HG03457 (cell line): ENCODE measurements around the gene MOXD1.

ENCODE experiments used
- ATAC-seq: cut with Tn5 transposase; IDR thresholded peaks from one replicate; pipeline ENCODE4 v1.9.1; 2021; ENCODE audit warnings: moderate number of reproducible peaks; ENCODE audit not compliant: unreplicated experiment

The MOXD1 gene

DNA sequence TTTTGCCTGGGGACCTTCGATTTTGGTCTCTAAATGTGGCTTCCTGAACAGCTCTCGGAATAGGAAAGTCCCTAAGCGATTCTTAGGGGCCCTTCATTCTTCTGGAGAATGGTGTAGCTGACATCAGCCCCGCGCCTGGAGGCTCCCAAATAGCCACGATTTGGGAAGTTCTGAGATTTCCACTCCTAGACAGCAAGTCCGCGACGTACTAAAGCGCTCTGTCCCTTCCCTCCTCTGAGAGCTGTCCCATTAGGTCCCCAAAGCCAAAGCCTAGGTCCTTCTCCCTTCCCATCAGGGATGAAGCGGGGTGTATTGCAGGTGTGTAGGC, 756 bp downstream of the MOXD1 start:
- no peak for ATAC-seq

DNA sequence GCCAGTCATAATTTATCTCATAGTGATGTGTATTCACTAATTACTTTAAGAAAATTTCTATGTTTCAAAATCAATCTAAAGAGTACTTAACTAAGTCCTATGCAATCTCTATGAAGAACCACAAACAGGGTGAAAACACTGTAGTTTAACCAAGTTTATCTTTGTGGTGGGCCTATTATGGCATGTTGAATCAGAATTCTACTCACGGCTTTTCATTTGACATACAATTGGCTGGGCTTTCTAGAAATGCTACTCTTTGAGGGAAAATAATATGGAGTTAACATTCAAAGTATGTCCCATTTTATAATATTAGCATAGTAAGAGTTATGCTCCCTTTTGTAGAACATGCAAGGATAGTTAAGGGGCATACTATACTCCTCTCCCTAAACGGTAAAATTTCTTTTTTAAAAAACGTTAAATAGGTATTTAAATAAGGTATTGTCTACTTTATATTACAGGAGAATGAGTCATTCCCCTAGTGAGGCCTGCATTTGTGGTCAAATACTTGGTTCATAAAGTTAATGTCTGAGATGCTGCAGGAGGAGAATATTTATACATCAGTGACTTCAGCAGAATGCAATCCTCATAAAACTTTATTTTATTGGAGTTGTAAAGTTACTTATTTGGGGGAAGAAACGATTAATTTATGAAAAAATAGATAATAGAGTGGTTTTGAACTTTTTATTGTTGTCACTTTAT, 1.8 kb downstream of the MOXD1 start:
- ATAC-seq, result no peak

DNA sequence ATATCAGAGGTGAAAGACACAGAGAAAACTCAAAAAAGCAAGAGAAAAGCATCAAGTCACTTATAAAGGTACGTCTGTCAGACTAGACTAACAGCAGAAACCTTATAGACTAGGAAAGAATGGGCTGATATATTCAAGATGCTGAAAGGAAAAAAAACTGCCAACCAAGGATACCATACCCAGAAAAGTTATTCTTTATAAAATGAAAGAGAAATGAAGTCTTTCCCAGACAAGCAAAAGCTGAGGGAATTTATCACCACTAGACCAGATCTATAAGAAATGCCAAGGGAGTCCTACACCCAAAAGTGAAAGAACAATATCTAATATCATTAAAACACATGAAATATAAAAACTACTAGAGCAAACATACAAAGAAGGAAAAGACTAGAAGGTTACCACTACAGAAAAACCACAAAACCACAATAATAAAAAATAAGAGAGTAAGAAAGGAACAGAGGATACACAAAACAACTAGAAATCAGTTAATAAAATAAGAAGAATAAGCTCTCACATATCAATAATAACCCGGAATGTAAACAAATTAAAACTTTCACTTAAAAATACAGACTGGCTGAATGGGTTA, 6.2 kb downstream of the MOXD1 start:
- no peak for ATAC-seq

DNA sequence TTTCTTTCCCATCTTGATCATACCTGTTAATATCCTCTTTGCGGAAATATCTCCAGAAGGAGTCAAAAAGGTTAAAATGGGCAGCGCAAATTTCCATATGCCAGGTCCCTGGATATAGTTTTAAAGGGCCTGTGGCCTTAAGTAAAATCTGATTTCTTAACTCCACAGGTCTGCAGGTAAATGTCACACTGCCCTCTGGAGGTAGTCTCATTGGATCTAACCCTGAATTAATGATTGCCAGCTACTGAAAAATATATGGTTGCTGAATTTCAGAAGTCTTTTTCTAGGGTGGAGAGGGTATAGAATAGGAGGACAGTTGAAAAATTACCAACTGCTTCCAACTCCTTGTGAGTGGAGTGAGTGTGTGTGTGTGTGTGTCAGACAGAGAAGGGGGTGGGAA, 8.5 kb downstream of the MOXD1 start:
- ATAC-seq, result no peak

DNA sequence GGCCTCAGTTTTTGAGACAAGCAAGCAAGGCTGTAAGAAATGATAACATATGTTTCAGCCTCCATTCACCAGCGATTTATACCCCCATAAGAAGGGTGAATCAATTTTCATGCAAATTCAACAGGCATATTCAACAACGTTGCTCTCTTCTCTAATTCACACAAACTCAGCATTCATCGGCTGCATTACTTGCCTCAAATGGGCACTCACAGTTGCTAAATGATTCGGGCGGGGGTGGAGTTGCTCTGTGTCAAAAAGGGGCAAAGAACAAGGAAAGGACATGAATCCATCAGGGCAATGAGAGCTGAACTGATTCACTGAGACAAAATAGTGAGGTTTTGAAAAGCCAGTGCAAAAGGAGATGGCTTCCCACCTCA, 9.0 kb downstream of the MOXD1 start:
- no peak for ATAC-seq

DNA sequence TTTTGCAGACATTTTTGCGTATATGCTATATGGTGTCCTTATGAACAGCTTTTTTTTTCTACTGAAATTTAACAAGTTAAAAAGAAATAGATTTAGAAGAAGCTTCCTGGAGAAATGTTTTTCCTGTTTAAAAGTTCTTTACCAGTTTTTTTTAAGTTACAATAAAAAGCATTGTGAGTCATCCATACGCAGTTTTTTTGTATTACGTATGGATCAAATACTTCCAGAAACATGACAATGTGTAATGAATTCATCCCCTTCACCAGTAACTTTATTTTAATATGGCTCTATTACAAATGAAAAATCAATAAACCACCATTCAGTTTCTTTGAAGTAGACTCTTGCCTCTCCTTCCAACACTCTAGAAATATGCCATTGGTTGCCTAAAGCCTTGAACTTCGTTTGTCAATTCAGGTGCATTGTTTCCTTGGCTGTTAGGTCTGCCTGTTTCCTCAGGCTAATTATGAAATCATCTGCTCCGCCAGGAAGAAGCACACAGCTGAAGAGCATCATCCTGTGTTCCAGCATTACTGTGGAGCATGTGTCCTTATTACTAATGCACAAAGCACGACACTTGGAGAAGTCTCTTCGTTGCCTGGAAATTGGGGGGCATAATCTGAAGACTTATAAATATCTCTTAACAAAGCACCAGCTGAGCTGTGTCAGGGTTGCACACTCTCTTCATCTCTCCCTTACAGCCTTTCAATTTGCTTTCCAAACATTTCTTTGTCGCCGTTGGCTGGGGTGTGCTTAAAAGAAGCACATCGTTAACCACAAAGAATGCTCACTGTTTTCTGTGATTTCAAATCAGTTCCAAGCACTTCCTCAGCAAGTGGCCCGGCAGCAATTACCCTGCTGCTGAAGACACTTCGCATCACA, 9.6 kb downstream of the MOXD1 start:
- ATAC-seq, result no peak

DNA sequence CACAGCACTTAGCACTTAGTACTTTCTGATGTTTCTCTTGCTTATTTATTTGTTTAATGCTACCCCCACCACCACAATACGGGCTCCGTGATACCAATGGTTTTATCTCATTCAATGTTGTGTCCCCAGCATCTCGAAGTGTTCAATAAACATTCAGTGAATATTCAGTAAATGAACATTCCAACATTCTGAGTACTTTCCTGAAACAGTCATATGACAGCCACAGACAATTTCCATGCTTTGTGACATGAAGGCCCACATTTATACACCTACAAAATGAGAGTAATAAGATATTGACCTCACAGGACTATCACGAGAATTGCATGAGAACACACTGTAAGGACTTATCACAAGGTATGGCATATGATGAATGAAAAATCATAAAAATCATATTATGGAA, 10.8 kb downstream of the MOXD1 start:
- ATAC-seq, result no peak

DNA sequence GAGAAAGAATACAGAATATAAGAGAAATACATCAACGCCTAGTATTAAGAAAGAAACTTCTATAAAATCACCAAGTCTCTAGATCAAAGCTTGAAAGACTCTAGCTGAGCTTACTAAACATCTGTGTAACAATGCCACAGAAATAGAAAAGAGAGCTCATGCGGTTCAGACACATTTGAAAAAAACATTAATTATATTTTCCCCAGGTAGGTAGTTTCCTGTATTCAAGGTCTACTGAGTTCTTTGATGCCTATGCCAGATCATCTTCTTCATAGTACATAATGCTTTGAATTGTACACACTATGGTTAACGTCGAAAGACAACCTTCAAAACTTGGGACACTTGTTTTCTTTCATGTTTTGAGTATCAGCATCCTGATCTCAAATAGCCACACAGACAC, 11.3 kb downstream of the MOXD1 start:
- ATAC-seq, result no peak

DNA sequence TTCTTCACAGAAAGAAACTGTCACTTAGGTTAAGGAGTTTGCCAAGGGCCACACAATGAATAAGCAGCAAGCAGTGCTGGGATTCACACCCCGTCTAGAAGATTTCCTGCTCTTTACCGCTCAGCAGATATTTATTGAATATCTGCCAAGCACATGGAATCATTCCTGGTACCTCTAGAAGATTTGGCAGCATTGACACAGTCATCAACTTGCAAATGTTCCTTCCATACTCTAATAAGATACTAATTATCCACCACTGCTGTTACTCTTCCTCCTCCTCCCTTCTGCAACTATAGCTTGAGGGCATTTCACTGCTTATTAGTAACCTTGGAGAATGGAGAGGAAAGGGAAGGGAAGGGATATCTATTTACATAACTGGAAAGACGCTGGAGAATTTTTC, 13.0 kb downstream of the MOXD1 start:
- ATAC-seq, result no peak

DNA sequence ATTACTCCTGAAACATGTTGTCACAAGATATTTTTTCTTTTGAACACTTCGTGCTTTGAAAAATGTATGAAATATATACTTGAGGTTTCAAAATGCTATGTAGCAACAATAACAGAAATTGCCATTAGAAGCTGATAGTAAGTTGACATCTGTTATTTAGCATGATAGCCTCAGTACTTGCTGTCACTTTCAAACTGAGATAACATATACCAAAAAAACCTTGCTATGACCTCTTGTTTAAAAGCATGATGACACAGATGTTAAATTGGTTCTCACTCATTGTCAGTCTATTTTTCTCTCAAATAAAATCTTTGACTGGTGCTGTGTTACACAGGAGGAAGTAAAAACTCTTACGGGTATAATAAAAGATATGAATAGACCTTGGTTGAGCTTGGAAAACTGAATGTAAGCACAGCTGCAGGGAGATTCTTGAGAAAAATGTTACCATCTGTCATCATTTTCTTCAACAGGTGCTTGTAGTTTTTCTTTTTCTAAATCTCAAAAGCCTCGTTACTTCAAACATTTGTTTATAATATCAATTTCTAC, 18.6 kb downstream of the MOXD1 start:
- ATAC-seq, result no peak

DNA sequence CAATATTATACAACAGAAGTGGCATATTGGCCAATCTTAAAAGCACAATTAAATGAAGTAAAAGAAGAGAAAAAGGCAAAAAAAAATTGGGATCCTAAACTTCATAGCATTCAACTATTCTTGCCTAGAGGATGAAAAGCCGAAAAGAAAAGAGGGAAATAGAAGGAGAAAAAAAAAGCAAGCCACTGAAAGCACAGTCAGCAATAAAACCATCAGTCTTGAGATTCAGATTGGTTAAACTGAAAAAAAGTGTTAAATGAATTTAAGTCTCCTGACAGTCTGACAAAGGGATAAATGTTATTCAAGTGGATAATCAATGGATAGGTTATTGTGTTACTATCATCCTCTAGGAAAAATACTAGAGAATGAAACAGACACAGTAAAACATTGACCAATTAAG, 19.9 kb downstream of the MOXD1 start:
- ATAC-seq, result no peak

DNA sequence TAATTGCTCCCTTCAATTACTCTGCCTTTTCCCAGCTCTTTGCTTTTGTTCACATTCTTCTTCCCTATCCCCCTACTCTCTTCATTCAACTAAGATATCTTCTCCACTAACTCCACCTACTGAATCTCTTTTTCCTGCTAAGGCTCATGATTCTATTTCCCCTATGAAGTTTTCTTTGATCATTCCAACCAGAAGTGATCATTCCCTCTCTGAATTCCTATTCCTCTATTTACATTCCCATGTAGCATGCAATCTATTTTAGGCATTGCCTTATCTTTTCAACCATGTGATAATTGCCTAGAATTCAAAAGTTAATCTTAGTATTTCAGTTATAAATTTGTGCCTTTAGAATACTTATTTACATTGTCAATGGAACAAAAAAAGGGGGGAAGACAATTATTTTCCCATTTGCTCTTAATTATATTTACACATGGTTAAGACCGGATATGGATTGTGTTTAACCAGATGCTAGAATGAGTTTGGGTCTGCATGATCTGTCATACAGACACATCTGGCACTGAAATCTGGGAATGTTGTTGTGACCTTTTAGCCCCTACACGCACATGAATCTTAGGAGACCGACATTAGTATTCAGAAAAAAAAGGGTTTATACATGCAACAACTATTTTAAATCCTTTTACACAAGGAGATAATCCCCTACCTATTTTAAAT, 20.8 kb downstream of the MOXD1 start:
- no peak for ATAC-seq

DNA sequence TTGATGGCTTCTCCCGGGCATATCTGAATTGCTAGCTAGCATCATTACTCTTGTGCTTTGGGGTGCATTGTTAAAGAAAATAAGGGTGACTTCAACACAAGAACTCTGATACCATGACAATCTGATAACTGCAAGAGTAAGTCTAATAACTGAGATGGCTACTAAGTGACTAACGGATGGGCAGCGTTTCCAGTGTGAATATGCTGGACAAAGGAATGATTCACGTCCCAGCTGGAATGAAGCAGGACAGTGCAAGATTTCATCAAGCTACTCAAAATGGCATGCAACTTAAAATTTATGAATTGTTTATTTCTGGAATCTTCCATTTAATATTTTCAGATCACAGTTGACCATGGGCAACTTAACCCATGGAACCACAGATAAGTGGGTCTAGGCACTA, 31.7 kb downstream of the MOXD1 start:
- no peak for ATAC-seq

DNA sequence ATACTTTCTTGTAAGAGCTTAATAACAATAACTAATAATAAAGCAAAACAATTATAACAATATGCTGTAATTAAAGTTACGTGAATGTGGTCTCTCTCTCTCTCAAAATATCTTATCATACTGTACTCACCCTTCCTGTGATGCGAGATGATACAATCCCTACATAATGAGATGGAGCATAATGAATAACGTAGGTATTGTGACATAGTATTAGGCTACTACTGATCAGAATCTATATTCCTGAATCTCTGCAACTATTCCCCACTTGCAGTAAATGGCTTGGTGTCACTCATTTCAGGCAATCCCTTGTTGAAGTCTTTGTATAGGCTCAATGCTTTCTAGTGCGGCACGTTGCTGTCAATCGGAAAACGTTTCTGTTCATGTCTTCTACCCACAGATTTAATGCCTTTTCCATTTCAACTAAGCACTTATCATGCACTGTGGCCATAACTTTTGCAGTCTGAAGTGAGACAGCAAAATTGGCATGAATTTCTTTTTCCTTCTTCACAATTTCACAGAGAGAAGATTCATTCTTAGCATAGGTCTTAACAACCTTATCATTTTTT, 32.3 kb downstream of the MOXD1 start:
- no peak for ATAC-seq

DNA sequence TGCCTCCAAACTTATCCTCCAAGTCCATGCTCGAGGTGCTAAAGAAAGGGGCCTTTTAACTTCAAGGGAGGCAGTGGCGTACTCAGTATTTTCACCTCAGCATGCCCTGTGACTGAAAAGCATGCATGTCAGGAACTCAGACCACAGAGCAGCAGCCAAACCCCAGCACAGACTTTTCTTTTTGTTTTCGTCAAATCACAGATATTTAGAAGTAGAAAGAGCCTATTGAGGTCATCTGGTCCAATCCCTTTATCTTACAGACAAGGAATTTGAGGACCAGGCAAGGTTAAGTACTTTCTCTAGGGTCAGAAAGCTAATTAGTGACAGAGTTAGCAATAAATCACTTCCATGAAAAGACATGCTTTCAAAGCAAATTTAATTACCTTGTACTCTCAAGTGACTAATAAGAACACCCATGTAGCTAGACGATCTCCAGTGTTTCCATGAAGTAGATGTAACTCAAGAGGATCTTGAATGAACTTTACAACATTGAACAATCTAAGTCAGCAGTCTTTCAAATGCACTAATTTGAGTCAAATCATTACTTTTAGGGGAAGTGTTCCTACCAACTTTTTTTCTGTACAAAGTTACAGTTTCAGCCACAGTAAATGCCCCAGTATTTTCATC, 35.9 kb downstream of the MOXD1 start:
- ATAC-seq, result peak; percentile 98

DNA sequence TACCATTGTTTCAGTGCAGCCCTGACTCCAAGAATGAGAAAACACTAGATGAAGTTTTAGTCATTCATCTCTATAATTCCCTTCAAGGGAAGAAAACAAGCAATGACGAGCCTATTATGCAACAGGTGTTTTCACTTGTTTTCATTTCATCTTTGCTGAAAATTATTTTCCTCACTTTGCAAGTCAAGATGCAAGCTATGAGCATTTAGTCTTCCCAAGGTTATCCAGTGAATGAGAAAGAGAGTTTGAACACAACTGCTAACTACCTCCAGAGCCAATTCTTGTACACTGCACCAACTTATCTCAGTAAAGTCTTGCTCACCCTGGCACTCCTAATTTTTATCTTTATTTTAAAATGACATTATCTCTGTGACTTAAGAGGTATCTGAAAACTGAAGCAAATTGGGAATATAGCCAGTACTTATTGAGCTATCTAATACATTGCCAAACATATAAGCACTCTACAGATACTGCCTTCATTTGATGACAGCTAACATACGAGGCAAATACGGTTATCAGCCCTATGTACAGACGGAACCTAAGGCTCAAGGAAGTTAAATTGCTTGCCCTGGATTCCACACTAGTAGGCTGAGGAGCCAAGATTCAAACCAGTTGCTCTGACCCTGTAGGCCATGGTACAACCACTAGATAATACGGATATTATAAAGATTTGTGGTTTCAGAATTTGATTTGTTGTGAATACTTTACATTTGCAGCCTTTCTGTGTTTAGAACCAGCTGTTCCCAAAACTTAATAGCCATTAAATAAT, 36.8 kb downstream of the MOXD1 start:
- ATAC-seq, result no peak

DNA sequence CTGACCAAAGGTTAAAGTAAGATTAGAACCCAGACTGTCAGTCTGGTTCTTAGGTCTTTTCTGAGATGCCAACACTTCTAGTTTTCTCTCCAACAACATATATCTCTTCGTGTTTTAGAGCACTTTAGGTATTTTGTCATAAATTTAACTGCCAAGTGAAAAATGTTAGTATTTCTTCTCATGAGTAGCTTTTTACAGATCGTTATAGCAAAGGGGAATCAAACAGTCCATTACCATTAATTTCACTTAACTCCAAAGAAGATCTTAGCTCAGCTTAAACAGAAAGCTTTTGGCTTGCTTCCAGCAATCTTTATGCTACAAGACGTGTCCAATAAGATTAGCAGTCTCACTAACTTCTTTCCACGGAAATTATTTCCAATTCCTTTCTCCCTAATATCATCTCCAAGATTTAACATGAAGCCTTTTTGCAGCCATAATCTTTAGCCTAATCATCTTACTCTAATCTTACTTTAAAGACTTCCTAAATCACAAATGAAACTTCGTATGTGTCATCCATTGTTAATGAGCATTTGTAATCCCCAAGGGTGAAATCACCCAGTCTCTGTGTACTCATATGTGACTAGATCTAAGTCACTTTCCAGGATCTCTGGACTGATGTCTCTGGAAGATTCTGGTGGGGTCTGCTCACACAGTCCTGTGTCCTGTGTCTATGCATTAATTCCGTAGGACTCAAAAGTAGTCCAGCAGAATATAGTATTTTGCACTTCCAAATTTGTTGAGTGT, 38.7 kb downstream of the MOXD1 start:
- ATAC-seq, result no peak

DNA sequence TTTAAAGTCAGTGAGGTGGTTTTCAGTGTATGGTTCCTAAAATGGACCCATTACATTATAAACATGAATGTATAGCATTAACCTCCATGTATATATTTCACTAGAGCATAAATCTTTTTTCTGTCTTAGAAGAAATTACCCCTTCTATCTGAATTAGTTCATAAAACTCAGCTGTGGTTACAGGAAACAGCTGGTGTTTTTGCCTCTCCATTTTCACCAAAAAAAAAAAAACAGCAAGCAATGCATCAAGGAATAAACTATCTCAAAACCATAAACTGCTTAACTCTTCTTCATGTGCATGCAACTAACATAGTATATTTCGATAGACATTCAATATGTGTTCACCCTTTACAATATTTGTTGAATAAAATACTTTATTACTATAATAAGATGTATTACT, 40.2 kb downstream of the MOXD1 start:
- no peak for ATAC-seq

DNA sequence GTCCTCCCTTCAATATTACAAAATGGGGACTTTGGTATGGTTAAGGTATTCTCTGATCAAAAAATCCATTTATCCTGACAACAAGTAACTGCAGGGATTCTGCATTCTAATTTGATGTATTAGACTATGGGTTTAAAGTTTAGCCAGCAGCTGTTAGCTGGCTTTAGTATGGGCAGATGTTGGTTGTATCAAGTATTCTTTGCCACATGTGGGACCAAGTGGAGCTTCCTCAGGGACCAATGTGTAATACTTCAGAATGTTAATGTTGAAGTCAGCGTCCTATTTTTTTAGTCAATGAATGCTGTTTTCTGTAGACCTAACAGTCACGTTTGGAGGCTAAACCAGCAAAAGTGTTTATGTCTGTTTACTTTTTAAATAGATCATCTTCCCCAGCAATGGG, 41.4 kb downstream of the MOXD1 start:
- ATAC-seq, result no peak
